ENCODE data around the gene CAGE1. TPM values are rescaled to one million over a fixed set of nuclear protein-coding genes. Genes with fewer than 3 reads are reported as not detected.

CAGE1 gene
- polyA plus RNA-seq, 2 of the 4 experiments (the other 2 are of a cell fraction) = 0.09 to 0.12 TPM

GRCh38 chr6:7282097-7282906, 107.2 kb downstream of the CAGE1 start:
- H3K4me1 ChIP-seq = no peaks in the 10 kb centered on the region
- WGBS (ENCODE audit: missing lambda C conversion rate) = 92% methylated on average over 10 of the region's 10 CpGs
- POLR2A ChIA-PET = no interaction called here
- FAIRE-seq (no peak), DNase-seq (ENCODE audit: low read depth in 1 of 2, low spot score in 1 of 2) (no peak), ATAC-seq (no peak)
- CTCF ChIA-PET = no interaction called here
- no peak overlapping the region for H3K4me2 ChIP-seq
- no peaks in the 10 kb centered on the region for H3K9me3 ChIP-seq
- no peak overlapping the region for H3K27ac ChIP-seq
- TF ChIP-seq EHMT2 (IDR thresholded peaks at IDR 0.05; ENCODE audit: low read depth) (no peak), JUNB (IDR thresholded peaks at IDR 0.05) (no peak), TP53 (CRISPR knock-in tag; IDR thresholded peaks at IDR 0.05) (no peak), HOXB13 (CRISPR knock-in tag; IDR thresholded peaks at IDR 0.05; ENCODE audit: low read depth) (no peak), RNF2 (IDR thresholded peaks at IDR 0.05; ENCODE audit: borderline replicate concordance, low read depth) (no peak), ZNF302 (CRISPR knock-in tag; IDR thresholded peaks at IDR 0.05) (no peak), KDM1A (IDR thresholded peaks at IDR 0.05; ENCODE audit: low read depth) (no peak), GATA3 (IDR thresholded peaks at IDR 0.05; ENCODE audit: borderline replicate concordance) (no peak), RARB (CRISPR knock-in tag; IDR thresholded peaks at IDR 0.05) (no peak), NFE2L2 (conservative IDR thresholded peaks at IDR 0.05; ENCODE audit: low read length) (no peak), FOSL2 (IDR thresholded peaks at IDR 0.05) (no peak), FOSL2 (CRISPR knock-in tag; IDR thresholded peaks at IDR 0.05) (no peak), FOXS1 (CRISPR knock-in tag; IDR thresholded peaks at IDR 0.05) (no peak), RFX5 (IDR thresholded peaks at IDR 0.05) (no peak), CBX8 (IDR thresholded peaks at IDR 0.05) (no peak), POLR2A (IDR thresholded peaks at IDR 0.05; ENCODE audit: low read length) (no peak), MAZ (IDR thresholded peaks at IDR 0.05; ENCODE audit: borderline replicate concordance, low read depth, low read length) (no peak), EP300 (IDR thresholded peaks at IDR 0.05) (no peak)
- TF ChIP-seq, protein P1, sequence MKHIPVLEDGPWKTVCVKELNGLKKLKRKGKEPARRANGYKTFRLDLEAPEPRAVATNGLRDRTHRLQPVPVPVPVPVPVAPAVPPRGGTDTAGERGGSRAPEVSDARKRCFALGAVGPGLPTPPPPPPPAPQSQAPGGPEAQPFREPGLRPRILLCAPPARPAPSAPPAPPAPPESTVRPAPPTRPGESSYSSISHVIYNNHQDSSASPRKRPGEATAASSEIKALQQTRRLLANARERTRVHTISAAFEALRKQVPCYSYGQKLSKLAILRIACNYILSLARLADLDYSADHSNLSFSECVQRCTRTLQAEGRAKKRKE (CRISPR knock-in tag; IDR thresholded peaks at IDR 0.05; ENCODE audit: low read depth) = no peak
- TF ChIP-seq, protein P2, sequence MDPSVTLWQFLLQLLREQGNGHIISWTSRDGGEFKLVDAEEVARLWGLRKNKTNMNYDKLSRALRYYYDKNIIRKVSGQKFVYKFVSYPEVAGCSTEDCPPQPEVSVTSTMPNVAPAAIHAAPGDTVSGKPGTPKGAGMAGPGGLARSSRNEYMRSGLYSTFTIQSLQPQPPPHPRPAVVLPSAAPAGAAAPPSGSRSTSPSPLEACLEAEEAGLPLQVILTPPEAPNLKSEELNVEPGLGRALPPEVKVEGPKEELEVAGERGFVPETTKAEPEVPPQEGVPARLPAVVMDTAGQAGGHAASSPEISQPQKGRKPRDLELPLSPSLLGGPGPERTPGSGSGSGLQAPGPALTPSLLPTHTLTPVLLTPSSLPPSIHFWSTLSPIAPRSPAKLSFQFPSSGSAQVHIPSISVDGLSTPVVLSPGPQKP (IDR thresholded peaks at IDR 0.05; ENCODE audit: low read depth, low read length) = no peak
- TF ChIP-seq, protein P3, sequence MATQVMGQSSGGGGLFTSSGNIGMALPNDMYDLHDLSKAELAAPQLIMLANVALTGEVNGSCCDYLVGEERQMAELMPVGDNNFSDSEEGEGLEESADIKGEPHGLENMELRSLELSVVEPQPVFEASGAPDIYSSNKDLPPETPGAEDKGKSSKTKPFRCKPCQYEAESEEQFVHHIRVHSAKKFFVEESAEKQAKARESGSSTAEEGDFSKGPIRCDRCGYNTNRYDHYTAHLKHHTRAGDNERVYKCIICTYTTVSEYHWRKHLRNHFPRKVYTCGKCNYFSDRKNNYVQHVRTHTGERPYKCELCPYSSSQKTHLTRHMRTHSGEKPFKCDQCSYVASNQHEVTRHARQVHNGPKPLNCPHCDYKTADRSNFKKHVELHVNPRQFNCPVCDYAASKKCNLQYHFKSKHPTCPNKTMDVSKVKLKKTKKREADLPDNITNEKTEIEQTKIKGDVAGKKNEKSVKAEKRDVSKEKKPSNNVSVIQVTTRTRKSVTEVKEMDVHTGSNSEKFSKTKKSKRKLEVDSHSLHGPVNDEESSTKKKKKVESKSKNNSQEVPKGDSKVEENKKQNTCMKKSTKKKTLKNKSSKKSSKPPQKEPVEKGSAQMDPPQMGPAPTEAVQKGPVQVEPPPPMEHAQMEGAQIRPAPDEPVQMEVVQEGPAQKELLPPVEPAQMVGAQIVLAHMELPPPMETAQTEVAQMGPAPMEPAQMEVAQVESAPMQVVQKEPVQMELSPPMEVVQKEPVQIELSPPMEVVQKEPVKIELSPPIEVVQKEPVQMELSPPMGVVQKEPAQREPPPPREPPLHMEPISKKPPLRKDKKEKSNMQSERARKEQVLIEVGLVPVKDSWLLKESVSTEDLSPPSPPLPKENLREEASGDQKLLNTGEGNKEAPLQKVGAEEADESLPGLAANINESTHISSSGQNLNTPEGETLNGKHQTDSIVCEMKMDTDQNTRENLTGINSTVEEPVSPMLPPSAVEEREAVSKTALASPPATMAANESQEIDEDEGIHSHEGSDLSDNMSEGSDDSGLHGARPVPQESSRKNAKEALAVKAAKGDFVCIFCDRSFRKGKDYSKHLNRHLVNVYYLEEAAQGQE (IDR thresholded peaks at IDR 0.05) = no peak
- no peak overlapping the region for H3K4me3 ChIP-seq

Other genes starting within 250 kb of the CAGE1 start
- gene SSR1, start 76.5 kb downstream of the CAGE1 start, polyA plus RNA-seq (2011; rRNA removed) = 171 and 201 TPM in 2 replicates
- 84.8 to 91.0 TPM (median 87.0 TPM) in 3 replicates for gene SSR1, start 76.5 kb downstream of the CAGE1 start, polyA plus RNA-seq (2017; fragmentation: RNase III; extraction: RNeasy Plus Mini Kit Qiagen cat#74134 plus additional on column Dnase treatment)
- 20.4 and 24.6 TPM in 2 replicates for gene RIOK1, start 66 bp upstream of the CAGE1 start, polyA plus RNA-seq (2011; rRNA removed)
- gene RIOK1, start 66 bp upstream of the CAGE1 start, polyA plus RNA-seq (2017; fragmentation: RNase III; extraction: RNeasy Plus Mini Kit Qiagen cat#74134 plus additional on column Dnase treatment) = 16.1 to 19.7 TPM (median 16.1 TPM) in 3 replicates
- 34.1 and 45.4 TPM in 2 replicates for gene DSP, start 151.9 kb upstream of the CAGE1 start, polyA plus RNA-seq (2011; rRNA removed)
- 12.9 to 15.2 TPM (median 14.1 TPM) in 3 replicates for gene DSP, start 151.9 kb upstream of the CAGE1 start, polyA plus RNA-seq (2017; fragmentation: RNase III; extraction: RNeasy Plus Mini Kit Qiagen cat#74134 plus additional on column Dnase treatment)
- 10.6 and 13.7 TPM in 2 replicates for gene SNRNP48, start 200.5 kb upstream of the CAGE1 start, polyA plus RNA-seq (2011; rRNA removed)
- gene SNRNP48, start 200.5 kb upstream of the CAGE1 start, polyA plus RNA-seq (2017; fragmentation: RNase III; extraction: RNeasy Plus Mini Kit Qiagen cat#74134 plus additional on column Dnase treatment) = 12.8 to 13.9 TPM (median 13.0 TPM) in 3 replicates

Data from A549 (cell line).